PFSK-1 (cell line): ENCODE data around the gene IL20RB.

Experiments used
- FOXP2 ChIP-seq: optimal IDR thresholded peaks from 2 replicates; pipeline ENCODE3; 2011; ENCODE audit warnings: borderline replicate concordance, control low read depth, inconsistent platforms; ENCODE audit not compliant: insufficient read depth; ENCODE audit errors: extremely low read length, extremely low read depth
- POLR2AphosphoS5 ChIP-seq: IDR thresholded peaks from 2 replicates; pipeline ENCODE4 v1.6.1; 2012; ENCODE audit warnings: low read depth, mild to moderate bottlenecking, control low read depth, low read length, moderate library complexity
- SIN3A ChIP-seq: IDR thresholded peaks from 2 replicates; pipeline ENCODE4 v1.6.1; 2012; ENCODE audit warnings: mild to moderate bottlenecking, low read length, moderate library complexity, borderline replicate concordance; ENCODE audit not compliant: insufficient read depth
- TAF1 ChIP-seq: IDR thresholded peaks from 2 replicates; pipeline ENCODE4 v1.6.1; 2012; ENCODE audit warnings: low read length, control low read depth, borderline replicate concordance; ENCODE audit not compliant: insufficient read depth
- TF ChIP-seq, protein P1 (sequence below), 2 experiments: IDR thresholded peaks; 2 replicates each; pipeline versions ENCODE4 v1.6.1 to v1.8.0; 2011 to 2012; ENCODE audit warnings: low read depth in 2 of 2, low read length in 2 of 2, control low read depth in 1 of 2, inconsistent platforms in 1 of 2, mild to moderate bottlenecking in 1 of 2, moderate library complexity in 1 of 2; ENCODE audit not compliant: insufficient read depth in 1 of 2

Gene IL20RB

DNA sequence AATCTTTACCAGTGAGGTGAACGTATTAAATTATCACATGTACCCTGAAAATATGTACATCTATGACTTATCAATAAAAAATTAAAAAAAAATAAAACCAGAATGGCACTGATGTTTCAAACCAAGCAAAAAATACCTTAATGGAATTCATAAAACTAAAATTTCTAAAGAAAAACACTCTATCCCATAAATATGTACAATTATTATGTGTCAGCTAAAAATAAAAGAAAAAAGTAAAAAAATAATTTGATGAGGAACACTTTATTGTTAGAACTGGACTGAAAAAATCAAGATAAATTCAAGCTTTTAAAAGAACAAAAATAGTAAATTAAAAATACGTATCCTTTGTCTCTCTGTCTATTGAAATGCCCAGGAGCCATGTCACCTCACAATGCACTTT lies 63.1 kb downstream of the IL20RB start:
- TF ChIP-seq FOXP2 (no peak), POLR2AphosphoS5 (no peak), TAF1 (no peak), SIN3A (no peak)
- TF ChIP-seq, protein P1, sequence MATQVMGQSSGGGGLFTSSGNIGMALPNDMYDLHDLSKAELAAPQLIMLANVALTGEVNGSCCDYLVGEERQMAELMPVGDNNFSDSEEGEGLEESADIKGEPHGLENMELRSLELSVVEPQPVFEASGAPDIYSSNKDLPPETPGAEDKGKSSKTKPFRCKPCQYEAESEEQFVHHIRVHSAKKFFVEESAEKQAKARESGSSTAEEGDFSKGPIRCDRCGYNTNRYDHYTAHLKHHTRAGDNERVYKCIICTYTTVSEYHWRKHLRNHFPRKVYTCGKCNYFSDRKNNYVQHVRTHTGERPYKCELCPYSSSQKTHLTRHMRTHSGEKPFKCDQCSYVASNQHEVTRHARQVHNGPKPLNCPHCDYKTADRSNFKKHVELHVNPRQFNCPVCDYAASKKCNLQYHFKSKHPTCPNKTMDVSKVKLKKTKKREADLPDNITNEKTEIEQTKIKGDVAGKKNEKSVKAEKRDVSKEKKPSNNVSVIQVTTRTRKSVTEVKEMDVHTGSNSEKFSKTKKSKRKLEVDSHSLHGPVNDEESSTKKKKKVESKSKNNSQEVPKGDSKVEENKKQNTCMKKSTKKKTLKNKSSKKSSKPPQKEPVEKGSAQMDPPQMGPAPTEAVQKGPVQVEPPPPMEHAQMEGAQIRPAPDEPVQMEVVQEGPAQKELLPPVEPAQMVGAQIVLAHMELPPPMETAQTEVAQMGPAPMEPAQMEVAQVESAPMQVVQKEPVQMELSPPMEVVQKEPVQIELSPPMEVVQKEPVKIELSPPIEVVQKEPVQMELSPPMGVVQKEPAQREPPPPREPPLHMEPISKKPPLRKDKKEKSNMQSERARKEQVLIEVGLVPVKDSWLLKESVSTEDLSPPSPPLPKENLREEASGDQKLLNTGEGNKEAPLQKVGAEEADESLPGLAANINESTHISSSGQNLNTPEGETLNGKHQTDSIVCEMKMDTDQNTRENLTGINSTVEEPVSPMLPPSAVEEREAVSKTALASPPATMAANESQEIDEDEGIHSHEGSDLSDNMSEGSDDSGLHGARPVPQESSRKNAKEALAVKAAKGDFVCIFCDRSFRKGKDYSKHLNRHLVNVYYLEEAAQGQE (IDR thresholded peaks at IDR 0.05; ENCODE audit: insufficient read depth in 1 of 2, low read depth in 2 of 2, low read length in 2 of 2), result no peak

DNA sequence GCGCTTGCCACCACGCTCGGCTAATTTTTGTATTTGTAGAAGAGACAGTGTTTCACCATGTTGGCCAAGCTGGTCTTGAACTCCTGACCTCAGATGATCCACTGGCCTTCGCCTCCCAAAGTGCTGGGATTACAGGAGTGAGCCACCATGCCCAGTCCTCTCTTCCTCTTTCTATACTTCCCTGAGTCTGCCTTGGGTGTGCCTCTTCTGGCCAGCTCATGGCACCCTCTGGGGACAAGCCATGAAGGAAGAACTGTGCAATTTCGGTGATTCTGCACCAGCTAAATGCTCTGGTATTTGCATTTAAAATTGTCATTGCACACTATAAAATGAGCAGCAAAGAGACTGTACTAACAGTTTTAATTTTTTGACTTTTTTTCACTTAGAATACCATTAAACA lies 66.6 kb downstream of the IL20RB start:
- no peak for TF ChIP-seq SIN3A
- TF ChIP-seq, protein P1 (IDR thresholded peaks at IDR 0.05; ENCODE audit: insufficient read depth in 1 of 2, low read depth in 2 of 2, low read length in 2 of 2), result no peak
- TF ChIP-seq TAF1, result no peak
- no peak for TF ChIP-seq FOXP2
- no peak for TF ChIP-seq POLR2AphosphoS5

DNA sequence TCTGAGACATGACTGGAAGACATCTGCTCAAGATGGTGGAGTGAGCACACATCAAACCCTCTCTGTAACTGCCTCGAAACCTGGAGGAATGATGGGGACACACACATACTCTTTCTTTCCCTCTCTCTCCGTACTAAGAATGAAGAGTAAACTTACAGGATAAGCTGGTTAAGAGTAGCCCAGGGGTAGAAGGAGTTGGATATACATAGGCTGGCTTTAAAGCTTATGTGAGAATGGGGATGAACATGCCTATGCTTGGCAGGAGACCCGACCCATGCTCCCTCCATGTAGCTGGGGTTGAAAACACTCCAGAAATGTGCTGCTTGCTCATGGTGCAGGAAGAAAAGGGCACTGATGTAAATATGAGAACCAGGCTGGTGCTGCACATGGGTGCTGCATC lies 68.9 kb downstream of the IL20RB start:
- TF ChIP-seq SIN3A, result no peak

DNA sequence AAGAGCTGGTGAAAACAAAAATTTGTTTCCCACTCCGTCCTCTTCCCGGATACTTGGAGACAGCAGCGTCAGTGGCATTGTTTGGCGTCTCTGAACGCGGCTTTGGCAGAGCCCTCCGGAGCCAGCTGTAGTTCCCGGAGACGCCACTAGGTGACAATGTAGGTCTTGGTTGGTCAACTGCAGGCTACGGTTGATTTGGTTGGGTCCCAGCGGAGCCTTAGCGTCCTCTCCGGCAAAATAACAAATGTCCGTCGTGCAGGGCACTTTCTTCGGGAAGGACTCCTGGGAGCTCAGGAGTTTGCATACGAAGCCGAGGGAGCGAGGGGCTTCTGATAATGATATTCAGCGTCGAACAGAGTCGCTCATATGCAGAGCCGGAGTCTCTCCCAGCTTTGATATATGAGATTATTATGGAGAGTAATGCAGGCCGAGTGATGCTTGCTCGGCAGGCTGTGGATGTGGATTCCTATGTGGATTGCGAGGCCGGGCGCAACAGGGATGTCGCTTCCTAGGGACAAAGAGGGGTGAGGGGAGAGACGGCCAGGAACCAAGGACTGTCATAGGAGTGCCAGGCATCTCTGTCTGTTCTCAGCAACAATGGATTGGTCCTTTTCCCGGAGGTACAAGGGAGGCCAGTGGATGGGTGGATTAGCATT lies 74.8 kb downstream of the IL20RB start:
- TF ChIP-seq SIN3A (no peak), POLR2AphosphoS5 (no peak), TAF1 (no peak), FOXP2 (no peak)
- TF ChIP-seq, protein P1 (IDR thresholded peaks at IDR 0.05; ENCODE audit: insufficient read depth in 1 of 2, low read depth in 2 of 2, low read length in 2 of 2), result no peak

DNA sequence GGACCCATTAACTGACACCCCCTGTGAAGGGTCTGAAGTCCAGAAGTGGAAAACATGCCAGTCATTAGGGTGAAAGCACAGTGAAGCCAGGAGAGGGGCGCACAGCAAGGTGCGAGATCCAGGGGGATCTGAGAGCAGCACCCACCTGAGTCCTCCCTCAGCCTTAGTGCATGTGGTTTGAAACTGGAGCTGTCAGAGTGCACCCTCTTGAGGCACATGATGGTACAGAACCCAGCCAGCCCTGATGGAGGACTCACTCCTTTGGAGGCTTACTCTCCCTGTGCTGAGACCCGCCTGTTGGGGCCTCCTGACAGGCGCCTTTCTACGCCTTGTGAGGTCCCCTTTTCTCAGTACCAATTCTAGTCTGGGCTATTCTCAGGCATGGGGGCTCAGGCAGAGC lies 77.8 kb downstream of the IL20RB start:
- TF ChIP-seq, protein P1 (IDR thresholded peaks at IDR 0.05; ENCODE audit: insufficient read depth in 1 of 2, low read depth in 2 of 2, low read length in 2 of 2), result no peak
